HL-60 (cell line): ENCODE measurements around the gene ZP2.

Experiments used
- GABPA ChIP-seq: IDR thresholded peaks from 2 replicates; pipeline ENCODE4 v1.6.1; 2012; ENCODE audit warnings: low read depth
- TF ChIP-seq, protein P1 (sequence below): IDR thresholded peaks from one replicate; pipeline ENCODE4 v1.5.1; 2011; ENCODE audit warnings: low read length, control low read depth, inconsistent platforms; ENCODE audit not compliant: insufficient read depth

DNA sequence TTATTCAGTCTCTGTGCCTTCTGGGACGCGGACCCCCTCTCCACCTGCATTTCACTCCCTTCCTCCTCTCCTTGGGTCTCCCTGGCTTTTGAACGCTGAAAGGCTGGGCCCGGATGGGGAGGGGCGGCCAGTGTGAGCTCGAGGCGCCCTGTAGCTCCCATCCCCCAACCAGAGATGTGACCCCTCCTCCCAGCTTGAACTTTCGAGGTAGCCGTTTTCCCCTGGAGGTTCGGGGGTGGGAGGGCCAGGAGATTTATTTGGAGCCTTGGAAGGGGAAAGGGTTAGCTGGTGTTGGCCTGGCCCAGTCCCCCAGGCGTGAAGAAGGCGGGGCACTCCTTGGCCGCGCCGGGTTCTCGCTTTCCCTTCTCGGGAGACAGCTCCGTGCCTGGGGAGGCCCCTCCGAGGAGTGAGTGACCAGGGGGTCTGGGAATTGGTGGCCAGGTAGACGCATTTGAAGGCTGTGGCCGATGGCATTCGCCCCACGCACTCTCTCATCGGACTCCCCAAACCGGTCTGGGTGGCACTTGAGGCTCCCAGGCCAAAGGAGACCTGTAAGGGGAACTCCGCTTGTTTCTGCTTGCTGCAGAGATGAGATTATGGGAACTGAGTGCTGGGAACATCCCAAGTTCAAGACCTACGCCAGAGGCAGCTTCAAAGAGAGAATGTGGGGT is 52.0 kb downstream of the ZP2 start:
- TF ChIP-seq GABPA: no peak
- TF ChIP-seq, protein P1, sequence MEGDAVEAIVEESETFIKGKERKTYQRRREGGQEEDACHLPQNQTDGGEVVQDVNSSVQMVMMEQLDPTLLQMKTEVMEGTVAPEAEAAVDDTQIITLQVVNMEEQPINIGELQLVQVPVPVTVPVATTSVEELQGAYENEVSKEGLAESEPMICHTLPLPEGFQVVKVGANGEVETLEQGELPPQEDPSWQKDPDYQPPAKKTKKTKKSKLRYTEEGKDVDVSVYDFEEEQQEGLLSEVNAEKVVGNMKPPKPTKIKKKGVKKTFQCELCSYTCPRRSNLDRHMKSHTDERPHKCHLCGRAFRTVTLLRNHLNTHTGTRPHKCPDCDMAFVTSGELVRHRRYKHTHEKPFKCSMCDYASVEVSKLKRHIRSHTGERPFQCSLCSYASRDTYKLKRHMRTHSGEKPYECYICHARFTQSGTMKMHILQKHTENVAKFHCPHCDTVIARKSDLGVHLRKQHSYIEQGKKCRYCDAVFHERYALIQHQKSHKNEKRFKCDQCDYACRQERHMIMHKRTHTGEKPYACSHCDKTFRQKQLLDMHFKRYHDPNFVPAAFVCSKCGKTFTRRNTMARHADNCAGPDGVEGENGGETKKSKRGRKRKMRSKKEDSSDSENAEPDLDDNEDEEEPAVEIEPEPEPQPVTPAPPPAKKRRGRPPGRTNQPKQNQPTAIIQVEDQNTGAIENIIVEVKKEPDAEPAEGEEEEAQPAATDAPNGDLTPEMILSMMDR: no peak
